H1 (cell line): ENCODE results near the gene CYP11A1. TPM values are rescaled to one million over a fixed set of nuclear protein-coding genes. Genes with fewer than 3 reads are reported as not detected.

Experiments used
- CTCF ChIA-PET: fragments of 300-600 bp; sonication (Branson Sonifier 250); formaldehyde crosslinking; loops from one replicate; lab custom pipeline; 2021; ENCODE audit not compliant: partially characterized antibody; lab: Charles Lee
- POLR2A ChIA-PET: fragments of 300-600 bp; sonication (Branson Sonifier 250); formaldehyde crosslinking; loops from one replicate; lab custom pipeline; 2021; ENCODE audit warnings: inconsistent platforms; ENCODE audit not compliant: partially characterized antibody; lab: Charles Lee
- DNase-seq, 2 experiments: peaks; one replicate each; pipeline versions ENCODE4 v3.0.0 to v3.0.0-alpha.2; 2010 to 2022; ENCODE audit warnings: low spot score in 2 of 2, low read depth in 1 of 2, mixed read lengths in 1 of 2
- FAIRE-seq: peaks from 2 replicates; lab custom pipeline; 2011; peaks lifted over from hg19 to GRCh38; lab: Jason Lieb, UNC
- H2AFZ ChIP-seq: 2 replicates; pipeline ENCODE4 v1.8.1; 2012; ENCODE audit warnings: low read length, inconsistent platforms
- H2AK5ac ChIP-seq: 2 replicates; pipeline ENCODE4 v1.6.1; 2013; ENCODE audit warnings: low read depth, low read length
- H2BK120ac ChIP-seq: replicated peaks from 2 replicates; pipeline ENCODE3; 2013; ENCODE audit warnings: low read depth, low read length, inconsistent platforms
- H2BK12ac ChIP-seq: 2 replicates; pipeline ENCODE4 v1.6.1; 2013; ENCODE audit warnings: low read depth, low read length
- H2BK15ac ChIP-seq: 2 replicates; pipeline ENCODE4 v1.6.1; 2013; ENCODE audit warnings: low read length
- H2BK20ac ChIP-seq: 2 replicates; pipeline ENCODE4 v1.6.1; 2013; ENCODE audit warnings: low read length
- H2BK5ac ChIP-seq: 2 replicates; pipeline ENCODE4 v1.6.1; 2013; ENCODE audit warnings: low read depth, low read length
- H3K14ac ChIP-seq: 2 replicates; pipeline ENCODE4 v1.6.1; 2013; ENCODE audit warnings: inconsistent platforms; ENCODE audit not compliant: insufficient read length
- H3K18ac ChIP-seq: 2 replicates; pipeline ENCODE4 v1.6.1; 2013; ENCODE audit warnings: low read length; ENCODE audit errors: extremely low read depth
- H3K23ac ChIP-seq: 2 replicates; pipeline ENCODE4 v1.6.1; 2013; ENCODE audit warnings: inconsistent platforms; ENCODE audit not compliant: insufficient read length
- H3K23me2 ChIP-seq: 2 replicates; pipeline ENCODE4 v1.6.1; 2013; ENCODE audit warnings: low read depth, low read length
- H3K27ac ChIP-seq: 2 replicates; pipeline ENCODE4 v1.6.1; 2011; ENCODE audit warnings: low read depth, low read length, inconsistent platforms
- H3K27me3 ChIP-seq, 4 experiments: replicated peaks in 1 of 4; 1 replicate in 1 of 4; 2 replicates in 3 of 4; pipeline versions ENCODE4 v1.6.1 to v1.8.1; 2011 to 2013; ENCODE audit warnings: low read length in 3 of 4, mild to moderate bottlenecking in 3 of 4, inconsistent platforms in 2 of 4, mixed read lengths in 2 of 4, moderate library complexity in 1 of 4; ENCODE audit not compliant: control insufficient read depth in 3 of 4, insufficient read depth in 3 of 4; ENCODE audit errors: extremely low read depth in 1 of 4
- H3K36me3 ChIP-seq, 4 experiments: 2 replicates each; pipeline versions ENCODE4 v1.6.1 to v1.8.1; 2011 to 2013; ENCODE audit warnings: mild to moderate bottlenecking in 4 of 4, low read length in 3 of 4, moderate library complexity in 2 of 4, control low read depth in 1 of 4, inconsistent platforms in 1 of 4; ENCODE audit not compliant: insufficient read depth in 4 of 4, control insufficient read depth in 2 of 4
- H3K4ac ChIP-seq: replicated peaks from 2 replicates; pipeline ENCODE3; 2013; ENCODE audit warnings: low read length, low read depth, mixed read lengths, inconsistent platforms; ENCODE audit not compliant: insufficient read length
- H3K4me1 ChIP-seq, 4 experiments: replicated peaks in 1 of 4; 1 replicate in 1 of 4; 2 replicates in 3 of 4; pipeline versions ENCODE4 v1.6.1 to v1.8.1; 2011 to 2013; ENCODE audit warnings: low read length in 3 of 4, inconsistent platforms in 2 of 4, mixed read lengths in 1 of 4; ENCODE audit not compliant: insufficient read depth in 4 of 4, control insufficient read depth in 3 of 4
- H3K4me2 ChIP-seq, 2 experiments: 2 replicates each; pipeline versions ENCODE4 v1.6.1 to v1.8.1; 2011 to 2013; ENCODE audit warnings: low read depth in 2 of 2, low read length in 2 of 2, control low read depth in 1 of 2, inconsistent platforms in 1 of 2, mild to moderate bottlenecking in 1 of 2; ENCODE audit not compliant: insufficient read depth in 1 of 2
- H3K4me3 ChIP-seq, 4 experiments: fragments of 200-600, 300-600 bp in 1 of 4; sonication (generic), shearing (Covaris generic), sonication (Bioruptor Twin) in 1 of 4; 2 replicates each; pipeline versions ENCODE4 v1.5.1 to v1.8.1; 2011 to 2016; ENCODE audit warnings: low read length in 4 of 4, low read depth in 3 of 4, control low read depth in 2 of 4, inconsistent platforms in 2 of 4, mild to moderate bottlenecking in 2 of 4, mixed read lengths in 1 of 4, moderate library complexity in 1 of 4; ENCODE audit not compliant: insufficient read depth in 2 of 4; ENCODE audit errors: extremely low read depth in 1 of 4
- H3K56ac ChIP-seq: replicated peaks from 2 replicates; pipeline ENCODE3; 2013; ENCODE audit warnings: low read depth, mild to moderate bottlenecking, mixed read lengths, low read length, inconsistent platforms; ENCODE audit not compliant: insufficient read length
- H3K79me1 ChIP-seq: 2 replicates; pipeline ENCODE4 v1.6.1; 2013; ENCODE audit warnings: low read depth, low read length, control low read depth
- H3K79me2 ChIP-seq, 2 experiments: 2 replicates each; pipeline versions ENCODE4 v1.6.1 to v1.8.1; 2012 to 2013; ENCODE audit warnings: low read length in 2 of 2, mild to moderate bottlenecking in 2 of 2, inconsistent platforms in 1 of 2; ENCODE audit not compliant: insufficient read depth in 2 of 2, control insufficient read depth in 1 of 2
- H3K9ac ChIP-seq, 4 experiments: replicated peaks in 1 of 4; 1 replicate in 1 of 4; 2 replicates in 3 of 4; pipeline versions ENCODE4 v1.6.1 to v1.8.1; 2011 to 2013; ENCODE audit warnings: low read depth in 3 of 4, low read length in 3 of 4, control low read depth in 2 of 4, mild to moderate bottlenecking in 2 of 4, moderate library complexity in 2 of 4, inconsistent platforms in 1 of 4; ENCODE audit errors: extremely low read depth in 1 of 4
- H3K9me3 ChIP-seq, 2 experiments: 2 replicates each; pipeline versions ENCODE4 v1.6.1 to v1.8.1; 2012 to 2013; ENCODE audit warnings: mild to moderate bottlenecking in 2 of 2, moderate library complexity in 2 of 2, control low read depth in 1 of 2, inconsistent platforms in 1 of 2, low read depth in 1 of 2, low read length in 1 of 2, mixed read lengths in 1 of 2; ENCODE audit not compliant: insufficient read depth in 2 of 2
- H4K20me1 ChIP-seq, 2 experiments: replicated peaks in 1 of 2; 2 replicates each; pipeline versions ENCODE3 to v1.8.1; 2011 to 2013; ENCODE audit warnings: inconsistent platforms in 2 of 2, low read length in 2 of 2, mild to moderate bottlenecking in 1 of 2; ENCODE audit not compliant: insufficient read depth in 2 of 2, control insufficient read depth in 1 of 2
- H4K5ac ChIP-seq: 2 replicates; pipeline ENCODE4 v1.6.1; 2013; ENCODE audit warnings: low read length, low read depth, mixed read lengths, inconsistent platforms; ENCODE audit not compliant: insufficient read length
- H4K8ac ChIP-seq: 2 replicates; pipeline ENCODE4 v1.8.0; 2013; ENCODE audit warnings: mild to moderate bottlenecking, moderate library complexity, low read length, inconsistent platforms; ENCODE audit not compliant: insufficient read depth; ENCODE audit errors: extremely low read depth
- H4K91ac ChIP-seq: replicated peaks from 2 replicates; pipeline ENCODE3; 2013; ENCODE audit warnings: low read length, mixed read lengths, inconsistent platforms; ENCODE audit not compliant: insufficient read length
- GTF2F1 ChIP-seq: IDR thresholded peaks from 2 replicates; pipeline ENCODE4 v1.6.1; 2012; ENCODE audit warnings: low read depth, low read length, improper control_type of control experiment, borderline replicate concordance
- HDAC6 ChIP-seq: IDR thresholded peaks from one replicate; pipeline ENCODE4 v1.7.1; 2012; ENCODE audit warnings: low read depth, mild to moderate bottlenecking, inconsistent platforms, low read length, moderate library complexity
- POU5F1 ChIP-seq: IDR thresholded peaks from 2 replicates; pipeline ENCODE4 v1.6.1; 2011; ENCODE audit warnings: low read depth, mild to moderate bottlenecking, low read length, moderate library complexity
- RAD21 ChIP-seq, 2 experiments: IDR thresholded peaks in 1 of 2; conservative IDR thresholded peaks in 1 of 2; 2 replicates each; pipeline ENCODE4 v1.6.1; 2011; ENCODE audit warnings: low read depth in 2 of 2, low read length in 2 of 2, improper control_type of control experiment in 1 of 2, inconsistent platforms in 1 of 2, mild to moderate bottlenecking in 1 of 2, moderate library complexity in 1 of 2
- SIN3A ChIP-seq, 2 experiments: IDR thresholded peaks in 1 of 2; conservative IDR thresholded peaks in 1 of 2; 2 replicates each; pipeline ENCODE4 v1.6.1; 2011 to 2012; ENCODE audit warnings: low read length in 2 of 2, improper control_type of control experiment in 1 of 2, low read depth in 1 of 2, mild to moderate bottlenecking in 1 of 2
- SP2 ChIP-seq: IDR thresholded peaks from 2 replicates; pipeline ENCODE4 v1.6.1; 2012; ENCODE audit warnings: mild to moderate bottlenecking, low read length, inconsistent platforms
- SP4 ChIP-seq: IDR thresholded peaks from 2 replicates; pipeline ENCODE4 v1.6.1; 2012; ENCODE audit warnings: low read length, inconsistent platforms
- whole genome bisulfite sequencing, 2 experiments: shearing (Covaris generic) in 1 of 2; methylation state at CpG; one replicate each; pipeline versions ENCODE4 v1.1.6 to v1.1.7; 2013 to 2015; ENCODE audit warnings: low lambda C conversion rate in 2 of 2, mixed read lengths in 2 of 2, inconsistent platforms in 1 of 2, low coverage in 1 of 2, missing lambda C conversion rate in 1 of 2; ENCODE audit not compliant: insufficient replicate concordance in 2 of 2, insufficient coverage in 1 of 2, insufficient read length in 1 of 2; ENCODE audit errors: extremely low coverage in 1 of 2, missing lambda C conversion rate in 1 of 2; 5-methylcytosine and 5-hydroxymethylcytosine counted together
- polyA plus RNA-seq, 7 experiments: library from polyadenylated mRNA; depleted of rRNA in 3 of 7; stranded (reverse) in 5 of 7; unstranded in 2 of 7; fragments of >200 nt in 5 of 7; fragments of 200-250 nt in 2 of 7; gene quantifications; 1 replicate in 5 of 7; 2 replicates in 1 of 7; 4 replicates in 1 of 7; pipeline versions ENCODE4 v1.2.1 to v1.2.3, GENCODE V29; 2011 to 2013; ENCODE audit warnings: missing spikeins in 2 of 7, mixed read lengths in 2 of 7
- total RNA-seq: library from RNA; stranded (reverse); fragmentation: NEBNext Ultra II Directional; extraction: Animal tissue kit (Norgen Biotek cat#: 25700); gene quantifications from 2 replicates; pipeline ENCODE4 v1.2.1, GENCODE V29; 2021

CYP11A1 gene
- total and polyA plus RNA-seq, 2 of the 8 experiments (the other 6 are each of a cell fraction or from before 2014, with no cell fraction given) = 1.9 to 7.2 TPM

DNA sequence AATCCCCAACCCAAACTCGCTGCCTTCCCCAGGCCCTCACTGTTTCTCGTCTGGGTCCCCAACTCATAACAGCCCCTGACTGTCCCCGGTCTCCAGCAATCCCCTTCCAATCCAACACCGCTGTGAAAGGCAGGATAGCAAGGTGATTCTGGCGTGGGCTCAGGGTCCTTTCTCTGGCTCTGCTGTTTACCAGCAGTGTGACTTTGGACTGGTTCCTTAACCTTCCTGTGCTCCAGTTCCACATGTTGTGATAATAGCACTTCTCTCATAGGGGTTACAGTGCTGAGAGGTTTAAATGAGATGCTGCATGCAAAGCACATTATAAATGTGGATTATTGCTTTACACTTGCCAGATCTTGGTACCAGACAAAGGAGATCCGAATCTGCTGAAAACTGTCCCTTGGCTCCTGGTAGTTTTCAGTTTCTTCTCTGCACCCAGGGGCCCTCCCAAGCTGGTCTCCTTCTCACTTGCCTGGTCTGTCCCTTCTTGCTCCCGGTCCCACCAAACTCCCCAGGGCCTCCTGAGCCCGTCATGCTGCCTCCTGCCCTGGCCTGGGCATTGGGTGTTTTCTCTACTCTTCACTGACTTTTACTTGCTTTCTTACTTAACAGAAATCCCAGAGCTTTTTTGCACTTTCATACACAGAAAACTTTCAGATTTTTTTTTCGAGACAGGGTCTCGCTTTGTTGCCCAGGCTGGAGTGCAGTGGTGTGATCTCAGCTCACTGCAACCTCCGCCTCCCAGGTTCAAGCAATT, 26.8 kb upstream of the CYP11A1 start:
- CTCF ChIA-PET = interaction anchor here (1.0 to 36.8 kb wide), 8 partner anchors 9 to 68 kb away, joined by 3 to 1311 read pairs (median 14); partner anchors contain the start of gene SEMA7A

More for the DNA sequence above, 26.8 kb upstream of the CYP11A1 start:
- H2AK5ac ChIP-seq = no peak overlapping the region
- H3K36me3 ChIP-seq = no peaks in the 10 kb centered on the region
- no peaks in the 10 kb centered on the region for H3K79me2 ChIP-seq
- H3K4me3 ChIP-seq = no peak overlapping the region
- H3K18ac ChIP-seq = no peak overlapping the region
- H4K20me1 ChIP-seq = no peaks in the 10 kb centered on the region
- no peak overlapping the region for H3K4ac ChIP-seq
- H3K56ac ChIP-seq = no peak overlapping the region
- no peaks in the 10 kb centered on the region for H3K79me1 ChIP-seq
- FAIRE-seq = no peak
- no peaks in the 10 kb centered on the region for H3K27me3 ChIP-seq
- POLR2A ChIA-PET = interaction anchor here (0.9 to 1.0 kb wide), 2 partner anchors 10 to 40 kb away, joined by 3 read pairs; no protein-coding TSS in a partner anchor
- no peak overlapping the region for H2BK5ac ChIP-seq
- no peaks in the 10 kb centered on the region; the same call in 1 of the 2 replicates for H3K23me2 ChIP-seq
- H4K8ac ChIP-seq = no peak overlapping the region
- DNase-seq = no peak
- H2BK20ac ChIP-seq = no peak overlapping the region
- H2BK15ac ChIP-seq = no peak overlapping the region
- no peak overlapping the region for H3K27ac ChIP-seq
- H2BK12ac ChIP-seq = no peak overlapping the region
- no peak overlapping the region for H3K9ac ChIP-seq
- H4K91ac ChIP-seq = no peak overlapping the region
- H4K5ac ChIP-seq = no peak overlapping the region
- WGBS, 2 experiments = 88% methylated on average over 11 of the region's 11 CpGs; no CpG with 5 or more reads in 1 of the 2 experiments
- H2BK120ac ChIP-seq = no peak overlapping the region
- H3K14ac ChIP-seq = no peak overlapping the region
- H3K23ac ChIP-seq = no peak overlapping the region
- TF ChIP-seq GTF2F1 (no peak), POU5F1 (no peak), RAD21 (IDR thresholded peaks at IDR 0.05 in 1 of 2, conservative IDR thresholded peaks at IDR 0.05 in 1 of 2; ENCODE audit: low read depth in 2 of 2, low read length in 2 of 2) (no peak), HDAC6 (no peak), SIN3A (conservative IDR thresholded peaks at IDR 0.05 in 1 of 2, IDR thresholded peaks at IDR 0.05 in 1 of 2; ENCODE audit: low read depth in 1 of 2, low read length in 2 of 2) (no peak), SP2 (no peak), SP4 (no peak)
- TF ChIP-seq, all 59 proteins: peak for 0
- no peaks in the 10 kb centered on the region for H3K9me3 ChIP-seq
- H2AFZ ChIP-seq = no peak overlapping the region
- H3K4me1 ChIP-seq = peaks cover 0 to 3% (median under 1%) of the 10 kb centered on the region in 4 experiments; a peak in 4 of 7 replicates
- no peak overlapping the region for H3K4me2 ChIP-seq
